ENCODE measurements around the gene CNTNAP1. TPM values are rescaled to one million over a fixed set of nuclear protein-coding genes. Genes with fewer than 3 reads are reported as not detected.
"Not testable (repeated sequence)": the region's sequence is repeated elsewhere in the genome, so short reads cannot be mapped to it uniquely, and the experiment has no call there.

The CNTNAP1 gene
- polyA plus RNA-seq, 5 donors: 7.0 to 13.8 (median 9.5) TPM

DNA sequence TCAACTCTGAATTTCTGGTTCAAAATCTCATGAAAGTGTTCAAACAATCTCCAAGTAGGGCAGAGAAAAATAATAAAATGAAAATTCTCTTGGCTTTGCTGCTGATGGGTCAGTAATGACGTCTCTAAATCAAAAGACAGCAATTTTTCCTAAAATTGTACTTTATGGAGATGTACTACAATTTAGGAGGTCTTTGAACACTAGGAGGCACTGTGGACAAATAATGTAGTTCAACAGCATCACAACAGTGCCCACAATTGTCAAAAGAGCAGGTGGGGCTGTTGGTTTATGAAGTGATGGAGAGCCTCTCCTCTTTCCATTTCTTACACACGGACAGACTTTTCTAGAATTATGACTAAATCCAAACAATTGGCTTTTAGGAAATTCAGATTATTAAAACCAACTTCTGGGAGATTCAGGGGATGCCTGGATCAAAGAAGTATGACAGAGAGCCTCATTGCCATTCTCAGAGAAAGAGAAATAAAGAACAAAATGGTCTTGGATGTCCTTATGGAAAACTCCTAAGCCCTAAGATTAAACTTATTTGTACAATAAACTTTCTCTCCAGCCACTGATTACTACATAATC, 38.8 kb downstream of the CNTNAP1 start:
- peak; percentile 39 to 60 for DNase-seq

DNA sequence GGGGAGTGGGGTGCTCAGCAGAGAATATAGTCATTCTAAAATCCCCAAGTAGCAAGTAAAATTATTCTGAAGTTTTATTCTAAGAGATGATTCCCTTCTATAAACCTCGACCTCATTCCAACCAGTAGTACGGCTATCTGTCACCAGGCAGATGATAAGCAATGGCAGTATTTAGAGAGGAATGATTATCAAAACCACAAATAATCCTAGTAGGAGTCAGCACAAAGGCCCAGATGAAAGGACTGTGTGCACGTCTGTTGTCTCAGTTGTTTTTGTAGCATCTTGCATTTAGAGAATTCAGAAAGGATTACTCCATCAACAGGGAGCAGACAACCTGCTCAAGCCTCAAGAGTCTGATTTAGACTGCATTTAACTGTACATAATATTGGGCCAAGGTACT, 41.3 kb downstream of the CNTNAP1 start:
- DNase-seq: no peak

DNA sequence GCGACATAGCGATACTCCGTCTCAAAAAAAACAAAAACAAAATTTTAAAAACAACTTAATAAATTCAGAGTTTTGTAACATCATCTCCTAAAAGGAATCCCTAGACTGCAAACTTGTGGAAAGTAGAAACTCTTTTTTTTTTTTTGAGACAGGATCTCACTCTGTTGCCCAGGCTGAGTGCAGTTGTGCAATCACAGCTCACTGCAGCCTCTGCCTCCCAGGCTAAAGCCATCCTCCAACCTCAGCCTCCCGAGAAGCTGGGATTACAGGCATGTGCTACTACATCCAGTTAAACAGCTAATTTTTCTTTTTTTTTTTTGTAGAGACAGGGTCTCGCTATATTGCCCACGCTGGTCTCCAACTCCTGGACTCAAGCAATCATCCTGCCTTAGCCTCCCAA, 42.8 kb downstream of the CNTNAP1 start:
- no peak for DNase-seq

DNA sequence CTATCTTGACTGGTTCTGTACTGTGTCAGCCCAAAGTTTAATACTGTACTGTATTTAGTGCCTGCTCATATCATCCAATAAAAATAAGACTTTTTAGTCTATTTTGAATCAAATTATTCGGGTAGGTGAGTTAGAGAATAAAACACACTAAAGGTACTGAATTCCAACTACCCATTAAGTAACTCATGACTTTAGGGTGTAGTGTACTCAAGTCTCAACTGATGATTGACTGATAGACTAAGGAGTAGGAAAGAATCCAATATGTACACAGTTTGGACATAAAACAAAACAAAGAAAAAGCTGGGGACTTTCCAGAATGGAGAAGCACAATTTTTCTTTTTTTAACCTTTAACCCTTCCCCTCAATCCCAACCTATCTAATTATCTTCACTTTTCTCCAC, 58.4 kb downstream of the CNTNAP1 start:
- DNase-seq: no peak

DNA sequence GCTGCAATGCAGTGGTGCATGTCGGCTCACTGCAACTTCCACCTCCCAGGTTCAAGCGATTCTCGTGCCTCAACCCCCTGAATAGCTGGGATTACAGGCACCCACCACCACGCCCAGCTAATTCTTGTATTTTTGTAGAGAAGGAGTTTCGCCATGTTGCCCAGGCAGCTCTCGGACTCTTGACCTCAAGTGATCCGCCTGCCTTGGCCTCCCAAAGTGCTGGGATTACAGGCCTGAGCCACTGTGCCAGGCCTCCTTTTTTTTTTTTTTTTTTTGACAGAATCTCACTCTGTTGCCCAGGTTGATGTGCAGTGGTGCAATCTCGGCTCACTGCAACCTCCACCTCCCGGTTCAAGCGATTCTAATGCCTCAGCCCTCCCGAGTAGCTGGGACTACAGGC, 60.6 kb downstream of the CNTNAP1 start:
- not testable (repeated sequence) for DNase-seq

DNA sequence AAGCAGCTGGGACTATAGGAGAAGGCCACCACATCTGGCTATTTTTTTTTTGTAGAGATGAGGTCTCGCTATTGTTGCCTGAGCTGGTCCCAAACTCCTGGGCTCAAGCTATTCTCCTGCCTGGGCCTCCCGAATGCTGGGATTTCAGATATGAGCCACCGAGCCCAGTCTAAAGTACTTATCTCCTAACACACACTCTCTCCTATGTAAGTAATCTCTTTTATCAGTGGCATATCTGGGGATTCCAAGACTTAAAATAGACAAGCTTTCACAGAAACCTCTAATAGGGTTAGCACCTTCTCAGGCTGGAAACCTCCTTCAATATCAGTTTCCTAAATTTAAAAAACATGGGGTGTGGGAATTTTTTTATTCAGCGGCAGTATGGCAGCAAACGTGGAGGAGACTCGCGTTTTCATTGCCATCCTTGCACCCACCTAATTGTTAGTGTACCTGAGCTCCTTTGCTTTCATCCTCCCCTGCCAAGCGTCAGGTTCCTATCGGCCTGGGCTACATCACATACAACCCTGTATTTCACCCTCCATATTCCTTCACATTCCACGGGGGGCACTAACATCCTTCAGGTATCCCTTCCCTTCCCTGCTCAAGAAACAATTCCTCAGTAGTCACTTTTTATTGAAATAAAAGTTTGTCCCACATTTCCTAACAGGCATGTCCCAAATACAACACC, 61.4 kb downstream of the CNTNAP1 start:
- DNase-seq: no peak

DNA sequence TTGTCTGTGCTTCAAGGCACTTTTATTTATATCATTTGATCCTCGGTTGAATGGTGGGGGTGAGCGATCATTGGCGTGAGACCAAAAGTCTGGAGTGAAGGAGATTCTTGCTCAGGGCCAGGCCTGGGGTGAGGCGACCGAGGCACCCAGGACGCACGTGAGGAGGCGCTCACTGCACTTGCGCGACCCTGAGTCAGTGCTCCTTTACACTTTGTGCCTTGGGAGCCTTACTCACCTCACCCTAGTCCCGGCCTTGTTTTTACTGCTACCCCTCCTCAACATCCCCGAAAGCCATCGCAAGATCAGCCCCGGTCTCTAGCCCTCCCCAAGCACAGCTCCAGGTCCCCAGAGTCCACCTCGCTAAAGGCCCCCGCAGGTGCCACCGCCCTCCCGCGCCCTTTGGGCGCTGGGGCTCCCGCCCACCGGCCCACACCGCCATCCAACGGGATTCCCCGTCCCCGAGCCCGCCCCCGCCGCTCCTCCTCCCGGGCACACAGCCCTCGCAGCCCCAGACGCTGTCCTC, 62.0 kb downstream of the CNTNAP1 start:
- DNase-seq: no peak

DNA sequence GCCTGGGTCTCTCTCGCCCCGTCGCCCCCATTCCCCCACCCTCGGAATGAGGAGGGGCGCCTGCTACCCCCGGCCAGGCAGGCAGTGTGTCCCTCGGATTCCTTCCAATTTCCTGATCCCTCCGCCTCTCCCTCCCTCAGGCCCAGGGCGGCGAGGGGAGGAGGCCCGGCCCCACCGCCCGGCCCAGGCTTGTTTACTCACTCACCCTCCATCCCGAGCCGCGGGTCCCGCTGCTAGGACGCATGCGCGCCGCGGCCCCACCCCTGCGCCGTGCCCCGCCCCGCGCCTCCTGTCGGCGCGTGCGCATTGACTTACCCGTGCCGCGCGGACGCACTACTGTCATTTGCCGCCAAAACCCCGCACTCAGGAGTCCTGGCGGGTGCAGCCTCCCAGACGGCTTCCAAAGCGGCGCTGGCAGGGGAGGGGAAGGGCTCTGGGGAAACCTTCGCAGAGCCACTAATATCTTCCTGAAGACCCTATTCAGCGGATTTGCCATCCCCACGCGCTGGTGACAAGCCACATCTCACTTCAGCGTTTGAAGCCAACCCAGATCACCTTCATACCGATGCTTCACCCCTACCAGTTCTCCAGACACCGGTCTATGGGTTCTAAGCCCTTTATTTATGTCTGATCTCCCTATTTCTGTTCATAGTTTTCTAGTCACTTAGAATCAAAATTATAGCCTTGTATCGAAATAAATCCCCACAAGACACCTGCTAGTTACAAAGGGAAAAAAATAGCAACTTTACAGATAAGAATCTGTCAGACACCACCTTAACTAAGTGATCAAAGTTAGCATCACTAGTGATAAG, 62.7 kb downstream of the CNTNAP1 start, which contains the start of gene EZH1:
EZH1 (minus strand) TSS at position 235 of the 812 bp plus-strand sequence. CDS start 16,099 bp downstream, outside the sequence.
- DNase-seq: peak; percentile 94

DNA sequence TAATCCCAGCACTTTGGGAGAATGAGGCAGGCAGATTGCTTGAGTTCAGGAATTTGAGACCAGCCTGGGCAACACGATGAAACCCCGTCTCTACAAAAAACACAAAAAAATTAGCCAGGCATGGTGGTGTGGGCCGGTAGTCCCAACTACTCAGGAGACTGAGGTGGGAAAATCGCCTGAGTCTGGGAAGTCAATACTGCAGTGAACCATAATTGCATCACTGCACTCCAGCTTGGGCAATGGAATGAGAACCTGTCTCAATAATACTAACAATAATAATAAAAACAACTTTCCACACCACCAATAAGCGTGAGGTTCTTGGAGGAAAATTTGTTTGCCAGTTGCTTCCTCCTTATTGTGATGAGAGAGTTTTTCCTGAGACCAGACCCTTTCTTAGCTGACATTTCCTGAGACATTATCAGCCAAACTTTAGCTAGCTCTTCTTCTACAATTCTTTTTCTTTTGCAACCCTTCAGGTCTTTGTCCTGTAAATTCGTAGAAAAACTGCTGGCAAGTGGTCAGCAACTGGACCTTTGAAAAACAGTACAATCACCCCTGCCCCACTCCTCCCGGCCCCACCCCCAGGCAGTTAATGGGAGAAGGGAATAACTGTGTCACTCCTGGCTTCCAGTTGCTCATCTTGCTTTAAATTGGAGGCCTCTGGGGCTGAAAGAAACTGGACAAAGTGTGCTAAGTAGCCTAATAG, 66.0 kb downstream of the CNTNAP1 start:
- no peak for DNase-seq

DNA sequence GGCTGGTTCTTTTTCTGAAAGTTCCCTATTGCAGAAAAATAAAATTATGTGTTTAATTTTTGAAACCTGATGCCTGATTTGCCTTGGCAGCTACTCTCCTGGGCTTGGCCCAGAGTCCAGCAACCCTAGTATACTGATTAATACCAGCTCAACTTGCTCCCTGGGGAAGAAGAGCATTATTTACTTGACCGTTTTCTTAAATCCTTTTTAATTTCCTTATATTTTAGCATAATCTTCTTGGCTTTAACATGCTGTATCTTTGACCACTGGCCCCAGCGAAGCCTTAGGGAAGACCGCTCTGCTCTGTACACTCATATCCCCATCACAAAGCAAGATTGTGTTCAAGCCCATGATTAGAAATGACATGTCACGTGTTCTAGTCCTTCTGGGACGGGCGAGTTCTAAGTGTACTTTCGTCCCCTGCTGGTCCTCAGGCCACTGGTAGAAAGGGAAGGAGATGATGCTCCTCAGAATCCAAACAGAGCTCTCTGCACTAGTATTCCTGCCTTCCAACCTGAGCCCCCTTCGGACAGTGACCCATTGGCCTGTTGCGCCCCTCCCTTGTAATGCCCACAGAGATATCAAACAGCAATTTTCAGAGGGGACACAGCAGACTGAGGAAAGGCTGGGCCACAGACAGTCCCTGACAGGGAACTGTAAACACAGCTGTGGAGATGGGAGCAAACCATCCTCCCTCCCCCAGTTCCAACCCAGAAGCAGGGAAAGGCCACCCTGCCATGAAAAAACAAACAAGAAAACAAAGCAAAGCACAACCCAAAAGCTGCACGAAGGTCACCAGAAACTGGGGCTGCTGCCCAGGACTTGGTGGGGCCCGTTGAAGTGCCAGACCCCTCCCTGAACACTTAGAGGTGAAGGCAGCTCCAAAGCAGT, 66.8 kb downstream of the CNTNAP1 start:
- DNase-seq: no peak

Other genes starting within 250 kb of the CNTNAP1 start
- 10 to 100 TPM; 45.7 to 59.4 (median 47.6) TPM for gene ATP6V0A1, start 223.7 kb upstream of the CNTNAP1 start, polyA plus RNA-seq (ENCODE audit: insufficient read depth in 1 of 5, insufficient read length in 5 of 5, low replicate concordance in 1 of 5)
- gene NAGLU, start 146.3 kb upstream of the CNTNAP1 start, polyA plus RNA-seq (ENCODE audit: insufficient read depth in 1 of 5, insufficient read length in 5 of 5, low replicate concordance in 1 of 5): 10 to 100 TPM in 4 of 5 donors, 1 to 10 TPM in 1; 9.8 to 19.2 (median 14.4) TPM
- 1 to 10 TPM; 3.2 to 5.8 (median 4.5) TPM for gene HSD17B1, start 129.6 kb upstream of the CNTNAP1 start, polyA plus RNA-seq (ENCODE audit: insufficient read depth in 1 of 5, insufficient read length in 5 of 5, low replicate concordance in 1 of 5)
- gene COASY, start 120.4 kb upstream of the CNTNAP1 start, polyA plus RNA-seq (ENCODE audit: insufficient read depth in 1 of 5, insufficient read length in 5 of 5, low replicate concordance in 1 of 5): 10 to 100 TPM; 33.5 to 46.9 (median 41.0) TPM
- 10 to 100 TPM; 37.5 to 45.9 (median 39.9) TPM for gene MLX, start 115.4 kb upstream of the CNTNAP1 start, polyA plus RNA-seq (ENCODE audit: insufficient read depth in 1 of 5, insufficient read length in 5 of 5, low replicate concordance in 1 of 5)
- 10 to 100 TPM; 17.1 to 24.1 (median 18.2) TPM for gene PSMC3IP, start 104.8 kb upstream of the CNTNAP1 start, polyA plus RNA-seq (ENCODE audit: insufficient read depth in 1 of 5, insufficient read length in 5 of 5, low replicate concordance in 1 of 5)
- gene RETREG3, start 73.2 kb upstream of the CNTNAP1 start, polyA plus RNA-seq (ENCODE audit: insufficient read depth in 1 of 5, insufficient read length in 5 of 5, low replicate concordance in 1 of 5): 10 to 100 TPM; 46.1 to 65.3 (median 56.0) TPM
- gene TUBG1, start 72.8 kb upstream of the CNTNAP1 start, polyA plus RNA-seq (ENCODE audit: insufficient read depth in 1 of 5, insufficient read length in 5 of 5, low replicate concordance in 1 of 5): 10 to 100 TPM; 32.2 to 46.9 (median 34.9) TPM
- gene TUBG2, start 23.2 kb upstream of the CNTNAP1 start, polyA plus RNA-seq (ENCODE audit: insufficient read depth in 1 of 5, insufficient read length in 5 of 5, low replicate concordance in 1 of 5): 10 to 100 TPM; 25.6 to 44.0 (median 30.0) TPM
- gene PLEKHH3, start 5.5 kb upstream of the CNTNAP1 start, polyA plus RNA-seq (ENCODE audit: insufficient read depth in 1 of 5, insufficient read length in 5 of 5, low replicate concordance in 1 of 5): 10 to 100 TPM; 23.9 to 58.4 (median 34.9) TPM
- 1 to 10 TPM in 2 of 5 donors, under 1 TPM in 3; 0.87 to 1.8 (median 0.97) TPM for gene CCR10, start 688 bp upstream of the CNTNAP1 start, polyA plus RNA-seq (ENCODE audit: insufficient read depth in 1 of 5, insufficient read length in 5 of 5, low replicate concordance in 1 of 5)
- gene EZH1, start 62.5 kb downstream of the CNTNAP1 start, polyA plus RNA-seq (ENCODE audit: insufficient read depth in 1 of 5, insufficient read length in 5 of 5, low replicate concordance in 1 of 5): 10 to 100 TPM; 27.1 to 51.7 (median 37.1) TPM
- 100 to 1,000 TPM; 155 to 221 (median 188) TPM for gene RAMP2, start 78.7 kb downstream of the CNTNAP1 start, polyA plus RNA-seq (ENCODE audit: insufficient read depth in 1 of 5, insufficient read length in 5 of 5, low replicate concordance in 1 of 5)
- gene VPS25, start 90.9 kb downstream of the CNTNAP1 start, polyA plus RNA-seq (ENCODE audit: insufficient read depth in 1 of 5, insufficient read length in 5 of 5, low replicate concordance in 1 of 5): 10 to 100 TPM; 66.5 to 77.3 (median 74.6) TPM
- gene WNK4, start 98.1 kb downstream of the CNTNAP1 start, polyA plus RNA-seq (ENCODE audit: insufficient read depth in 1 of 5, insufficient read length in 5 of 5, low replicate concordance in 1 of 5): 1 to 10 TPM in 4 of 5 donors, under 1 TPM in 1; 0.82 to 2.1 (median 1.6) TPM
- gene COA3, start 116.2 kb downstream of the CNTNAP1 start, polyA plus RNA-seq (ENCODE audit: insufficient read depth in 1 of 5, insufficient read length in 5 of 5, low replicate concordance in 1 of 5): 10 to 100 TPM; 83.6 to 96.6 (median 86.7) TPM
- gene CNTD1, start 116.3 kb downstream of the CNTNAP1 start, polyA plus RNA-seq (ENCODE audit: insufficient read depth in 1 of 5, insufficient read length in 5 of 5, low replicate concordance in 1 of 5): 1 to 10 TPM; 2.3 to 3.2 (median 2.9) TPM
- gene BECN1, start 141.8 kb downstream of the CNTNAP1 start, polyA plus RNA-seq (ENCODE audit: insufficient read depth in 1 of 5, insufficient read length in 5 of 5, low replicate concordance in 1 of 5): 10 to 100 TPM; 53.9 to 79.4 (median 68.0) TPM
- 10 to 100 TPM; 65.8 to 81.2 (median 74.9) TPM for gene PSME3, start 150.9 kb downstream of the CNTNAP1 start, polyA plus RNA-seq (ENCODE audit: insufficient read depth in 1 of 5, insufficient read length in 5 of 5, low replicate concordance in 1 of 5)
- gene AOC2, start 162.0 kb downstream of the CNTNAP1 start, polyA plus RNA-seq (ENCODE audit: insufficient read depth in 1 of 5, insufficient read length in 5 of 5, low replicate concordance in 1 of 5): 1 to 10 TPM; 1.8 to 3.1 (median 2.6) TPM
- gene AOC3, start 168.7 kb downstream of the CNTNAP1 start, polyA plus RNA-seq (ENCODE audit: insufficient read depth in 1 of 5, insufficient read length in 5 of 5, low replicate concordance in 1 of 5): 100 to 1,000 TPM; 116 to 203 (median 162) TPM
- under 1 TPM in 4 of 5 donors, not detected in 1; 0.04 to 0.12 (median 0.05) TPM for gene G6PC1, start 218.3 kb downstream of the CNTNAP1 start, polyA plus RNA-seq (ENCODE audit: insufficient read depth in 1 of 5, insufficient read length in 5 of 5, low replicate concordance in 1 of 5)